Transverse colon (tissue), 4 donors: ENCODE data around the gene ELL3. TPM values are rescaled to one million over a fixed set of nuclear protein-coding genes. Genes with fewer than 3 reads are reported as not detected.
"Not testable (repeated sequence)": the region's sequence is repeated elsewhere in the genome, so short reads cannot be mapped to it uniquely, and the experiment has no call there.

ENCODE experiments used
- DNase-seq: peaks from one replicate; pipeline ENCODE4 v3.0.0-alpha.2; 2019
- H3K27ac ChIP-seq, 4 donors: fragments of 200-600 bp; sonication (generic); 2 replicates each; pipeline ENCODE4 v1.5.1; 2016 to 2018; ENCODE audit warnings: inconsistent platforms in 4 of 4
- H3K27me3 ChIP-seq: fragments of 200-600 bp; sonication (generic); 2 replicates; pipeline ENCODE4 v1.5.1; 2017; ENCODE audit warnings: inconsistent platforms
- H3K36me3 ChIP-seq, 4 donors: fragments of 200-600 bp; sonication (generic); 2 replicates each; pipeline ENCODE4 v1.5.1; 2017 to 2019; ENCODE audit warnings: inconsistent platforms in 4 of 4
- H3K4me1 ChIP-seq, 4 donors: fragments of 200-600 bp; sonication (generic); 2 replicates each; pipeline ENCODE4 v1.5.1; 2017 to 2020; ENCODE audit warnings: inconsistent platforms in 4 of 4
- H3K4me3 ChIP-seq, 4 donors: fragments of 200-600 bp; sonication (generic); 1 replicate in 1 of 4; 2 replicates in 3 of 4; pipeline versions ENCODE4 v1.5.1 to v1.6.1; 2017 to 2019; ENCODE audit warnings: inconsistent platforms in 4 of 4
- H3K9me3 ChIP-seq, 2 donors: fragments of 200-600 bp; sonication (generic); 2 replicates each; pipeline ENCODE4 v1.5.1; 2017 to 2019; ENCODE audit warnings: inconsistent platforms in 2 of 2
- CTCF ChIP-seq, 5 experiments: fragments of 200-600 bp in 3 of 5; fragments of 450-650 bp in 2 of 5; sonication (generic) in 3 of 5; IDR thresholded peaks; 1 replicate in 2 of 5; 2 replicates in 3 of 5; pipeline ENCODE4 v1.5.1; 2016 to 2017; ENCODE audit warnings: antibody characterized with exemption in 5 of 5, inconsistent platforms in 3 of 5, mild to moderate bottlenecking in 2 of 5, moderate library complexity in 1 of 5
- EP300 ChIP-seq: sonication (generic); formaldehyde crosslinking; IDR thresholded peaks from one replicate; pipeline ENCODE4 v1.6.1; 2017; ENCODE audit warnings: antibody characterized with exemption, low read depth
- POLR2A ChIP-seq: fragments of 450-650 bp; IDR thresholded peaks from one replicate; pipeline ENCODE4 v1.6.1; 2016; ENCODE audit warnings: antibody characterized with exemption, mild to moderate bottlenecking, moderate library complexity
- POLR2AphosphoS5 ChIP-seq, 3 donors: sonication (generic); formaldehyde crosslinking; IDR thresholded peaks; one replicate each; pipeline ENCODE4 v1.6.1; 2016; ENCODE audit warnings: antibody characterized with exemption in 3 of 3
- WGBS, 2 donors: methylation state at CpG; one replicate each; pipeline ENCODE4 v1.1.5; 2018; ENCODE audit warnings: low coverage in 1 of 2; 5-methylcytosine and 5-hydroxymethylcytosine counted together
- in situ Hi-C, 4 donors: fragments of 200-750 bp; cut with MboI; loops; one replicate each; pipeline versions ENCODE4 v1.15.0 to v1.15.1; 2017; ENCODE audit warnings: low sequenced_read_pairs in 3 of 4, low pct_ligation_motif_present in 1 of 4, low pct_unique_long_range_greater_than_20kb in 1 of 4
- intact Hi-C: fragments of 100-400 bp; cut with DNase I; formaldehyde crosslinking; loops from one replicate; pipeline ENCODE4 v1.15.1; 2023; ENCODE audit warnings: low total_unique reads
- small RNA-seq, 4 donors: library from RNA; depleted of rRNA; stranded (forward); fragments of <200 nt; gene quantifications; one replicate each; pipeline ENCODE3, GENCODE V24; 2016
- total RNA-seq, 4 donors: library from RNA; depleted of rRNA; stranded (reverse); fragments of >200 nt; gene quantifications; one replicate each; pipeline ENCODE4 v1.1.0, GENCODE V29; 2016

The ELL3 gene
- total RNA-seq, 4 donors from 2014 or later = 4.4 to 59.4 (median 32.6) TPM

GRCh38 chr15:43746245-43746902 is 30.4 kb downstream of the ELL3 start, which contains the start of gene PDIA3:
PDIA3 (plus strand) TSS chr15:43746438; CDS start chr15:43746540, 102 bp downstream.
- H3K9me3 ChIP-seq, H3K36me3 ChIP-seq, H3K27me3 ChIP-seq, in situ Hi-C loops, intact Hi-C loops: not testable (repeated sequence)
- Histone ChIP-seq H3K4me3 (peak within 1 kb of the TSS; percentile 71 to 84 (median 78)), H3K27ac (peak within 1 kb of the TSS; percentile 92 to 98 (median 96)), H3K4me1 (peaks cover 19 to 44% (median 28%) of the 10 kb centered on the region in 4 donors)
- peak; percentile 94 for DNase-seq
- WGBS, 2 donors = 0% methylated on average over 20 of the region's 84 CpGs; no CpG with 5 or more reads in 1 of the 2 donors
- TF ChIP-seq POLR2A (peak; percentile 94), POLR2AphosphoS5 (IDR thresholded peaks at IDR 0.05) (peak; percentile 96 to 97 (median 97)), CTCF (IDR thresholded peaks at IDR 0.05) (peak; percentile 18 to 81 (median 22))

- Histone ChIP-seq H3K9me3 (no peaks in the 10 kb centered on the region), H3K4me3 (no peak overlapping the region), H3K4me1 (no peaks in the 10 kb centered on the region), H3K36me3 (no peaks in the 10 kb centered on the region), H3K27ac (no peak overlapping the region), H3K27me3 (no peaks in the 10 kb centered on the region)
- no peak for DNase-seq
- in situ Hi-C loops = no loop called here
- TF ChIP-seq POLR2AphosphoS5 (IDR thresholded peaks at IDR 0.05) (no peak), POLR2A (no peak), EP300 (no peak), CTCF (IDR thresholded peaks at IDR 0.05) (no peak)
- intact Hi-C loops = no loop called here
- 72 to 88% methylated on average over 4 to 6 of the region's 6 CpGs for WGBS, 2 donors
Measured at GRCh38 chr15:43735416-43735815, 41.4 kb downstream of the ELL3 start.

GRCh38 chr15:43728053-43728725 is 48.6 kb downstream of the ELL3 start:
- H3K27ac ChIP-seq, in situ Hi-C loops, intact Hi-C loops, H3K27me3 ChIP-seq, H3K9me3 ChIP-seq, DNase-seq, H3K4me1 ChIP-seq, H3K4me3 ChIP-seq, H3K36me3 ChIP-seq: not testable (repeated sequence)
- 33% methylated on average over 1 of the region's 1 CpG; no CpG with 5 or more reads in 1 of the 2 donors for WGBS, 2 donors

GRCh38 chr15:43726306-43726705 is 50.5 kb downstream of the ELL3 start:
- in situ Hi-C loops, H3K36me3 ChIP-seq, H3K27ac ChIP-seq, DNase-seq, H3K9me3 ChIP-seq, H3K4me1 ChIP-seq, intact Hi-C loops, H3K27me3 ChIP-seq, H3K4me3 ChIP-seq: not testable (repeated sequence)
- 100% methylated on average over 1 of the region's 1 CpG; no CpG with 5 or more reads in 1 of the 2 donors for WGBS, 2 donors

- in situ Hi-C loops (no loop called here), intact Hi-C loops (no loop called here)
- no peak for DNase-seq
- H3K27me3 ChIP-seq = no peaks in the 10 kb centered on the region
- no peaks in the 10 kb centered on the region for H3K36me3 ChIP-seq
- no peak for TF ChIP-seq CTCF (IDR thresholded peaks at IDR 0.05)
- H3K4me3 ChIP-seq = no peak overlapping the region
- no peak overlapping the region for H3K27ac ChIP-seq
- H3K9me3 ChIP-seq = no peaks in the 10 kb centered on the region
- no peaks in the 10 kb centered on the region for H3K4me1 ChIP-seq
- 70 to 76% methylated on average over 2 to 4 of the region's 4 CpGs for WGBS, 2 donors
Measured at GRCh38 chr15:43723151-43723550, 53.6 kb downstream of the ELL3 start.

Small RNA genes within 50 kb of the gene (small RNA-seq; reads per million reads assigned to genes)
- gene MIR1282 = 0 reads per million in 4 donors
- 0 reads per million in 4 donors for gene RNU6-354P

Other genes with a start within 250 kb of the ELL3 start
- 100 to 1,000 TPM in 1 of 4 donors, 10 to 100 TPM in 3; 60.5 to 273 (median 84.0) TPM for gene PPIP5K1, start 186.8 kb downstream of the ELL3 start, total RNA-seq
- gene CKMT1B, start 182.9 kb downstream of the ELL3 start, total RNA-seq = 100 to 1,000 TPM; 134 to 333 (median 187) TPM
- 10 to 100 TPM in 1 of 4 donors, 1 to 10 TPM in 1, under 1 TPM in 1, not detected in 1; 0.41 to 20.3 (median 1.4) TPM for gene STRC, start 158.2 kb downstream of the ELL3 start, total RNA-seq
- gene CATSPER2, start 128.1 kb downstream of the ELL3 start, total RNA-seq = 10 to 100 TPM in 2 of 4 donors, 1 to 10 TPM in 2; 4.9 to 58.1 (median 11.6) TPM
- 100 to 1,000 TPM; 103 to 213 (median 149) TPM for gene CKMT1A, start 83.1 kb downstream of the ELL3 start, total RNA-seq
- 100 to 1,000 TPM in 2 of 4 donors, 10 to 100 TPM in 2; 29.5 to 115 (median 98.6) TPM for gene PDIA3, start 30.5 kb downstream of the ELL3 start, total RNA-seq
- gene SERF2, start 15.4 kb upstream of the ELL3 start, total RNA-seq = 1,000 to 10,000 TPM in 1 of 4 donors, 100 to 1,000 TPM in 3; 663 to 1,001 (median 825) TPM
- not detected for gene SERINC4, start 23.3 kb upstream of the ELL3 start, total RNA-seq
- gene HYPK, start 23.6 kb upstream of the ELL3 start, total RNA-seq = 10 to 100 TPM; 10.6 to 41.1 (median 27.5) TPM
- 10 to 100 TPM in 3 of 4 donors, 1 to 10 TPM in 1; 9.8 to 32.9 (median 16.3) TPM for gene MFAP1, start 47.7 kb upstream of the ELL3 start, total RNA-seq
- 1 to 10 TPM in 2 of 4 donors, under 1 TPM in 1, not detected in 1; 0.20 to 4.8 (median 2.7) TPM for gene WDR76, start 50.0 kb upstream of the ELL3 start, total RNA-seq